Mesothelial cell of epicardium (in vitro differentiated cells): ENCODE results near the gene PRUNE2. TPM values are rescaled to one million over a fixed set of nuclear protein-coding genes. Genes with fewer than 3 reads are reported as not detected.
A peak's percentile ranks its signal among the peaks of the same experiment; 100 is the strongest.

ENCODE experiments used
- DNase-seq, 2 experiments: peaks; one replicate each; pipeline ENCODE4 v3.0.0; 2021; ENCODE audit warnings: low spot score in 2 of 2; ENCODE audit not compliant: unreplicated experiment in 2 of 2
- H3K27ac Mint-ChIP-seq: 2 replicates; pipeline ENCODE4 v1.8.0; 2021; ENCODE audit warnings: mixed read lengths
- H3K27me3 Mint-ChIP-seq: 2 replicates; pipeline ENCODE4 v1.8.0; 2021; ENCODE audit warnings: low read depth, mixed read lengths
- H3K36me3 Mint-ChIP-seq: 2 replicates; pipeline ENCODE4 v1.8.0; 2021; ENCODE audit warnings: mixed read lengths
- H3K4me1 Mint-ChIP-seq: 2 replicates; pipeline ENCODE4 v1.8.0; 2021; ENCODE audit warnings: mixed read lengths
- H3K4me3 Mint-ChIP-seq: 2 replicates; pipeline ENCODE4 v1.8.0; 2021; ENCODE audit warnings: mild to moderate bottlenecking, moderate library complexity, mixed read lengths
- H3K9me3 Mint-ChIP-seq: 2 replicates; pipeline ENCODE4 v1.8.0; 2021; ENCODE audit warnings: mixed read lengths
- CTCF ChIP-seq: fragments of 200-600 bp; sonication (generic); IDR thresholded peaks from one replicate; pipeline ENCODE4 v1.5.0; 2021; ENCODE audit warnings: antibody characterized with exemption; ENCODE audit not compliant: unreplicated experiment
- total RNA-seq: library from RNA; stranded (reverse); gene quantifications from 3 replicates; pipeline ENCODE4 v1.2.1, GENCODE V29; 2021

PRUNE2 gene
- total RNA-seq, 1 donor from 2014 or later: 3.4 TPM

DNA sequence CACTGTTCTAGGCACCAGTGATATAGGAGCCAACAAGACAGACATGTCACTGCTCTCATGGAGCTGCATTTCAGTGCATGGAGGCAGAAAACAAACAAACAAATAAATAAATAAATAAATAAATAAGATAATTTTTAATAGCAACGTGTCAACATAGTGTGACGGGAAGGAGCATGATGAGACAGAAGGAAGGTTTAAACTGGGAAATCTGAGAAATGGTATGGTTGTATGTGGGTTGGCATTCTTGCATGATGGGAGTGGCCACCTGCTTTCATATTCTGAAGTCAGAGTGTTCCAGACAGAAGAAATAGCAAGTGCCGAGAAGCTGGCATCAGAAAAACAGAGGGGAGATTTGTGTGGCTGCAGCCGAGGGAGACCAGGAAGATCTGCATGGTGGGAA is 141.8 kb downstream of the PRUNE2 start, which contains the start of gene PCA3:
Gene PCA3, plus strand, starts transcription at position 301 of the 400 bp plus-strand sequence.
- Mint-ChIP-seq H3K27ac (no peak within 1 kb of the TSS), H3K27me3 (peaks cover 8% of the 10 kb centered on the region), H3K9me3 (no peaks in the 10 kb centered on the region), H3K36me3 (no peaks in the 10 kb centered on the region), H3K4me3 (no peak within 1 kb of the TSS), H3K4me1 (no peaks in the 10 kb centered on the region)
- no peak for DNase-seq
- TF ChIP-seq CTCF: no peak

- no peaks in the 10 kb centered on the region for H3K4me1 Mint-ChIP-seq
- DNase-seq: no peak
- H3K4me3 Mint-ChIP-seq: no peak overlapping the region
- H3K27me3 Mint-ChIP-seq: peaks cover 10% of the 10 kb centered on the region
- no peaks in the 10 kb centered on the region for H3K9me3 Mint-ChIP-seq
- H3K27ac Mint-ChIP-seq: no peak overlapping the region
- TF ChIP-seq CTCF: peak; percentile 46
- H3K36me3 Mint-ChIP-seq: no peaks in the 10 kb centered on the region
These were observed 144.5 kb downstream of the PRUNE2 start for GRCh38 chr9:76761448-76761847.

- Mint-ChIP-seq H3K27me3 (peaks cover 10% of the 10 kb centered on the region), H3K27ac (no peak overlapping the region), H3K36me3 (no peaks in the 10 kb centered on the region)
These were observed 146.2 kb downstream of the PRUNE2 start for GRCh38 chr9:76759732-76760131.

DNA sequence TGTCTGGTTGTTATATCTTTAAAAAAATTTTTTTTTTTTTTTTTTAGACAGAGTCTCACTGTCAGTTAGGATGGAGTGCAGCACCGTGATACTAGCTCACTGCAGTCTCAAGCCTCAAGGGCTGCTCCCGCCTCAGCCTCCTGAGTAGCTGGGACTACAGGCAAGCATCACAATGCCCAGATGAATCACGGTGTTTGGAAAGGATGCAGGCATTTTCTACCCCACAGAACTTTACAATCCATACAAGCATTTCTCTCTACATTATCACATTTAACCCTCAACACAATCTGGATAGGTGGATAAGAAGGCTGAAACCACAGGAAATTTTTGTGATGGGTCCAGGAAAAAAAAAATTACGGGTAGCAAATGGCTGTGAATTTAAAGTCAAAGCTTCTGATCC is 147.4 kb downstream of the PRUNE2 start:
- no peak overlapping the region for H3K27ac Mint-ChIP-seq
- H3K4me1 Mint-ChIP-seq: peaks cover 2% of the 10 kb centered on the region
- peaks cover 10% of the 10 kb centered on the region for H3K27me3 Mint-ChIP-seq
- H3K9me3 Mint-ChIP-seq: no peaks in the 10 kb centered on the region
- H3K36me3 Mint-ChIP-seq: no peaks in the 10 kb centered on the region
- H3K4me3 Mint-ChIP-seq: no peak overlapping the region
- no peak for TF ChIP-seq CTCF
- DNase-seq: no peak

More at GRCh38 chr9:76759732-76760131, 146.2 kb downstream of the PRUNE2 start:
- no peak overlapping the region for H3K4me3 Mint-ChIP-seq
- DNase-seq: no peak
- H3K9me3 Mint-ChIP-seq: no peaks in the 10 kb centered on the region
- no peak for TF ChIP-seq CTCF
- H3K4me1 Mint-ChIP-seq: peaks cover 2% of the 10 kb centered on the region

DNA sequence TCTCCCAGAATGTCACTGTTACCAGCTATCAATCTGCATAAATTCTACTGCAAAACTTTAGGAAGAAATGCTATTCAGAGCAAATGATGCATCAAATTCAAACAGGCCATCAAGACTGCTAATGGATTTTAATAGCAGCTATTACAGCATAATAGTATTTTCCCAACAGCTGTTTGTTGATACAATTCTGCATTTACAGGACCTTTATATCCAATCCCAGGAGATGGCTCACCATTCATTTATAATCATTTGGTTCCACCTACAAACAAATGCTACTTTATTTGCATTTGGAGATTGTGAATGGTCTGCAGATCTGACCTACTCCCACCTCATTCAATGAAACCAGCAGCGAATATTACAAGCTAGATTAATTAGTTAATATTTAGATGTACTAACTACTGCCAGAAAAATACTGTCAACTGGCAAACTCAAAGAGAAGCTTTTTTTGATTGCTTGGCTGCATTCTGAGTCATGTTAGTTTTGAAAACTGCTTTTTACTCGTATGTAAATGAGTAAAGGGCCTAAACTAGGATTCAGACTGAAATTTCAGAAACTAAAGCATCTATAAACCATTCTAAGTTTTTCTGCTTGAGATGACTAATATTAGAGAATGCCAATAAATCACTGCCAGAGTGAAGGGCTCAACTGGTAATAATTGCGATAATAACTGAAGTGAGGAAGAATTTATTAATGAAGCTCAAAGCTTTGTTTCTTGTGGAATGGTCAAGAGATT is 148.8 kb downstream of the PRUNE2 start:
- H3K4me3 Mint-ChIP-seq: no peak overlapping the region
- no peak for TF ChIP-seq CTCF
- peaks cover 10% of the 10 kb centered on the region for H3K27me3 Mint-ChIP-seq
- no peaks in the 10 kb centered on the region for H3K36me3 Mint-ChIP-seq
- H3K4me1 Mint-ChIP-seq: peaks cover 2% of the 10 kb centered on the region
- no peak for DNase-seq
- no peaks in the 10 kb centered on the region for H3K9me3 Mint-ChIP-seq
- H3K27ac Mint-ChIP-seq: no peak overlapping the region
